H9 (cell line): Measurements from ENCODE around the gene NIPSNAP3A. TPM values are rescaled to one million over a fixed set of nuclear protein-coding genes. Genes with fewer than 3 reads are reported as not detected.

Experiments
- DNase-seq: peaks from one replicate; pipeline ENCODE4 v3.0.0-alpha.2; 2017
- H2AFZ ChIP-seq: one replicate; pipeline ENCODE4 v1.6.1; 2013; ENCODE audit warnings: mild to moderate bottlenecking, low read length, control low read depth, moderate library complexity
- H2AK5ac ChIP-seq: 2 replicates; pipeline ENCODE4 v1.6.1; 2013; ENCODE audit warnings: low read length, control low read depth, mixed read lengths; ENCODE audit not compliant: insufficient read length
- H2BK120ac ChIP-seq: one replicate; pipeline ENCODE4 v1.6.1; 2013; ENCODE audit warnings: low read depth, mild to moderate bottlenecking, low read length, control low read depth, inconsistent platforms; ENCODE audit not compliant: poor library complexity, severe bottlenecking
- H2BK12ac ChIP-seq: 2 replicates; pipeline ENCODE4 v1.6.1; 2013; ENCODE audit warnings: low read length, control low read depth, mixed read lengths, low read depth; ENCODE audit not compliant: insufficient read length
- H2BK15ac ChIP-seq: 2 replicates; pipeline ENCODE4 v1.6.1; 2013; ENCODE audit warnings: low read depth, low read length, control low read depth
- H2BK20ac ChIP-seq: one replicate; pipeline ENCODE4 v1.6.1; 2013; ENCODE audit warnings: low read depth, mild to moderate bottlenecking, low read length, control low read depth, inconsistent platforms; ENCODE audit not compliant: poor library complexity, severe bottlenecking
- H2BK5ac ChIP-seq: 2 replicates; pipeline ENCODE4 v1.6.1; 2013; ENCODE audit warnings: low read length, control low read depth, mixed read lengths; ENCODE audit not compliant: insufficient read length
- H3K14ac ChIP-seq: 2 replicates; pipeline ENCODE4 v1.6.1; 2013; ENCODE audit warnings: low read length, control low read depth; ENCODE audit not compliant: insufficient read depth
- H3K18ac ChIP-seq: 2 replicates; pipeline ENCODE4 v1.6.1; 2013; ENCODE audit warnings: low read depth, mild to moderate bottlenecking, mixed read lengths, low read length, control low read depth; ENCODE audit not compliant: insufficient read length
- H3K23ac ChIP-seq: 2 replicates; pipeline ENCODE4 v1.6.1; 2013; ENCODE audit warnings: low read length, control low read depth, mixed read lengths, low read depth; ENCODE audit not compliant: insufficient read length
- H3K23me2 ChIP-seq: 2 replicates; pipeline ENCODE4 v1.6.1; 2013; ENCODE audit warnings: low read depth, mild to moderate bottlenecking, mixed read lengths, low read length, control low read depth; ENCODE audit not compliant: insufficient read length, poor library complexity, severe bottlenecking
- H3K27ac ChIP-seq: 2 replicates; pipeline ENCODE4 v1.5.1; 2013; ENCODE audit warnings: low read length, control low read depth, mixed read lengths, low read depth; ENCODE audit not compliant: insufficient read length
- H3K27me3 ChIP-seq: 2 replicates; pipeline ENCODE4 v1.6.1; 2013; ENCODE audit warnings: low read length, control low read depth, inconsistent platforms; ENCODE audit not compliant: insufficient read depth
- H3K4ac ChIP-seq: 2 replicates; pipeline ENCODE4 v1.6.1; 2013; ENCODE audit warnings: low read depth, mild to moderate bottlenecking, control low read depth, inconsistent platforms, low read length, moderate library complexity
- H3K4me1 ChIP-seq: 2 replicates; pipeline ENCODE4 v1.6.1; 2013; ENCODE audit warnings: low read length, control low read depth, inconsistent platforms; ENCODE audit not compliant: insufficient read depth
- H3K4me2 ChIP-seq: 2 replicates; pipeline ENCODE4 v1.6.1; 2013; ENCODE audit warnings: low read length, control low read depth, mixed read lengths; ENCODE audit not compliant: insufficient read length, insufficient read depth
- H3K56ac ChIP-seq: 2 replicates; pipeline ENCODE4 v1.6.1; 2013; ENCODE audit warnings: low read depth, mild to moderate bottlenecking, mixed read lengths, low read length, control low read depth; ENCODE audit not compliant: insufficient read length
- H3K79me1 ChIP-seq: 2 replicates; pipeline ENCODE4 v1.6.1; 2013; ENCODE audit warnings: low read depth, mild to moderate bottlenecking, moderate library complexity, low read length, control low read depth, inconsistent platforms; ENCODE audit not compliant: insufficient read depth, poor library complexity, severe bottlenecking
- H3K79me2 ChIP-seq: 2 replicates; pipeline ENCODE4 v1.6.1; 2013; ENCODE audit warnings: low read length, control low read depth, inconsistent platforms; ENCODE audit not compliant: insufficient read depth
- H3K9ac ChIP-seq: 2 replicates; pipeline ENCODE4 v1.6.1; 2013; ENCODE audit warnings: low read length, control low read depth, mixed read lengths; ENCODE audit not compliant: insufficient read length; ENCODE audit errors: extremely low read depth
- H3K9me3 ChIP-seq: one replicate; pipeline ENCODE4 v1.6.1; 2013; ENCODE audit warnings: low read depth, low read length, inconsistent platforms; ENCODE audit not compliant: control insufficient read depth
- H3T11ph ChIP-seq: one replicate; pipeline ENCODE4 v1.6.1; 2013; ENCODE audit warnings: mild to moderate bottlenecking, low read length, control low read depth, inconsistent platforms
- H4K20me1 ChIP-seq: one replicate; pipeline ENCODE4 v1.6.1; 2013; ENCODE audit not compliant: control insufficient read depth, insufficient read length, insufficient read depth
- H4K5ac ChIP-seq: 2 replicates; pipeline ENCODE4 v1.6.1; 2013; ENCODE audit warnings: low read depth, mild to moderate bottlenecking, mixed read lengths, low read length, control low read depth; ENCODE audit not compliant: insufficient read length
- H4K8ac ChIP-seq: replicated peaks from 2 replicates; pipeline ENCODE4 v1.6.1; 2013; ENCODE audit warnings: low read length, control low read depth, mixed read lengths, low read depth; ENCODE audit not compliant: insufficient read length
- H4K91ac ChIP-seq: 2 replicates; pipeline ENCODE4 v1.6.1; 2013; ENCODE audit warnings: low read depth, mild to moderate bottlenecking, moderate library complexity, mixed read lengths, low read length, control low read depth; ENCODE audit not compliant: insufficient read length
- H3K27ac Mint-ChIP-seq, 3 experiments: 2 replicates in 2 of 3; 3 replicates in 1 of 3; pipeline ENCODE4 v1.8.0; 2020 to 2021; ENCODE audit warnings: mixed read lengths in 3 of 3, mild to moderate bottlenecking in 1 of 3, moderate library complexity in 1 of 3
- H3K27me3 Mint-ChIP-seq: 2 replicates; pipeline ENCODE4 v1.8.0; 2021; ENCODE audit warnings: low read depth, mild to moderate bottlenecking, moderate library complexity, mixed read lengths
- H3K36me3 Mint-ChIP-seq, 3 experiments: 2 replicates in 2 of 3; 3 replicates in 1 of 3; pipeline ENCODE4 v1.8.0; 2020 to 2021; ENCODE audit warnings: low read depth in 3 of 3, mixed read lengths in 3 of 3; ENCODE audit not compliant: insufficient read depth in 1 of 3
- H3K4me1 Mint-ChIP-seq, 2 experiments: 2 replicates each; pipeline ENCODE4 v1.8.0; 2020; ENCODE audit warnings: mixed read lengths in 2 of 2
- H3K4me3 Mint-ChIP-seq, 2 experiments: 2 replicates in 1 of 2; 3 replicates in 1 of 2; pipeline ENCODE4 v1.8.0; 2020 to 2021; ENCODE audit warnings: mild to moderate bottlenecking in 2 of 2, mixed read lengths in 2 of 2, moderate library complexity in 1 of 2
- H3K9me3 Mint-ChIP-seq, 2 experiments: 2 replicates in 1 of 2; 3 replicates in 1 of 2; pipeline ENCODE4 v1.8.0; 2020; ENCODE audit warnings: mild to moderate bottlenecking in 2 of 2, mixed read lengths in 2 of 2, moderate library complexity in 1 of 2
- WGBS: extraction: QIAGEN DNeasy Blood & Tissue Kit; methylation state at CpG from one replicate; pipeline ENCODE4 v1.1.7; 2013; ENCODE audit warnings: missing lambda C conversion rate, low lambda C conversion rate, mixed read lengths; ENCODE audit not compliant: insufficient read length; ENCODE audit errors: extremely low coverage; 5-methylcytosine and 5-hydroxymethylcytosine counted together
- total RNA-seq: library from RNA; stranded (reverse); gene quantifications from 2 replicates; pipeline ENCODE4 v1.2.1, GENCODE V29; 2021
- TF ChIP-seq, protein P1 (sequence below): fragments of 200-600 bp; sonication (generic); conservative IDR thresholded peaks from 3 replicates; pipeline ENCODE4 v1.8.0; 2021; ENCODE audit warnings: antibody characterized with exemption, mild to moderate bottlenecking

Gene NIPSNAP3A
- total RNA-seq, 1 experiment from 2014 or later = 13.9 TPM

DNA sequence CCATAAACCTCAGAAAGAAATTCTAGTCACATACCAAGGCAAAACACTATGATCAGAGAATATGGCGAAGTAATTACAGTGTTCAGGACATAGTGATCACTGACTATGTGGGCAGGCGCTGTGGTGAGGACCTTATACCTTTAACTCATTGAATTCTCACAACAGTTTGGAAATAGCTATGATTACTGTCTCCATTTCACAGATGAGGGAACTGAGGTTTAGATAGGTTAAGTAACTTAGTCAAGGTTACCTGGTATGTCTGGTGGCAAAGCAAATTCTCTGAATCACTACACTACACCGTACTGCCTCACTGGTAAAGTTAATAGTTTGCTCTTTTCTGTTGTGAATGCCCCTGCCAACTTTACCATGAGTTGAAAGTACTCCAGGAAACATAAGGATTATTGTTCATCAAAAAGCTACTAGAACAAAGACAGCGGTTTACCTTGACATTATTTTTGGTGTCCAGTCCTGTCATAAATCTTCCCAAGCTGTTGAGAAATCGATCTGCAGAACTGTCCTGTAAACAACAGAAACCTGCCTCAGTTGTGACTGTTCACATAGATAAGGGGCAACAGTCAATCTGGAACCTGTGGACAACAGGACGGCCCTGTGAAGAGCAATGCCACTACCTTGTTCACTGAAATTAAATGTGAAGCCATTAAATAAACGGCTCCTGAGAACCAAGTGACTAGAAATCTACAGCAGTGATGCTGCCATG is 52.7 kb downstream of the NIPSNAP3A start:
- Mint-ChIP-seq H3K36me3 (peaks cover 0 to 51% (median 50%) of the 10 kb centered on the region in 3 experiments; a peak in 5 of 7 replicates), H3K4me1 (no peaks in the 10 kb centered on the region), H3K9me3 (no peaks in the 10 kb centered on the region), H3K27ac (no peak overlapping the region), H3K27me3 (no peaks in the 10 kb centered on the region), H3K4me3 (no peak overlapping the region)
- H3K4me1 ChIP-seq = no peaks in the 10 kb centered on the region; the same call in 1 of the 2 replicates
- H3K27ac ChIP-seq = no peak overlapping the region
- DNase-seq = no peak
- H3K79me2 ChIP-seq = no peaks in the 10 kb centered on the region
- no peaks in the 10 kb centered on the region for H4K20me1 ChIP-seq
- H2BK20ac ChIP-seq = no peak overlapping the region
- no peak overlapping the region for H3T11ph ChIP-seq
- no peak overlapping the region for H2BK12ac ChIP-seq
- H3K23ac ChIP-seq = no peak overlapping the region
- no CpG with 5 or more reads among the region's 7 CpGs for WGBS
- no peaks in the 10 kb centered on the region for H3K9me3 ChIP-seq
- no peak overlapping the region for H2BK5ac ChIP-seq
- H2BK120ac ChIP-seq = no peak overlapping the region
- no peak overlapping the region for H3K4me2 ChIP-seq
- H4K91ac ChIP-seq = no peak overlapping the region
- H4K5ac ChIP-seq = no peak overlapping the region
- H3K79me1 ChIP-seq = no peaks in the 10 kb centered on the region
- H2AFZ ChIP-seq = no peak overlapping the region
- H3K14ac ChIP-seq = no peak overlapping the region
- TF ChIP-seq, protein P1, sequence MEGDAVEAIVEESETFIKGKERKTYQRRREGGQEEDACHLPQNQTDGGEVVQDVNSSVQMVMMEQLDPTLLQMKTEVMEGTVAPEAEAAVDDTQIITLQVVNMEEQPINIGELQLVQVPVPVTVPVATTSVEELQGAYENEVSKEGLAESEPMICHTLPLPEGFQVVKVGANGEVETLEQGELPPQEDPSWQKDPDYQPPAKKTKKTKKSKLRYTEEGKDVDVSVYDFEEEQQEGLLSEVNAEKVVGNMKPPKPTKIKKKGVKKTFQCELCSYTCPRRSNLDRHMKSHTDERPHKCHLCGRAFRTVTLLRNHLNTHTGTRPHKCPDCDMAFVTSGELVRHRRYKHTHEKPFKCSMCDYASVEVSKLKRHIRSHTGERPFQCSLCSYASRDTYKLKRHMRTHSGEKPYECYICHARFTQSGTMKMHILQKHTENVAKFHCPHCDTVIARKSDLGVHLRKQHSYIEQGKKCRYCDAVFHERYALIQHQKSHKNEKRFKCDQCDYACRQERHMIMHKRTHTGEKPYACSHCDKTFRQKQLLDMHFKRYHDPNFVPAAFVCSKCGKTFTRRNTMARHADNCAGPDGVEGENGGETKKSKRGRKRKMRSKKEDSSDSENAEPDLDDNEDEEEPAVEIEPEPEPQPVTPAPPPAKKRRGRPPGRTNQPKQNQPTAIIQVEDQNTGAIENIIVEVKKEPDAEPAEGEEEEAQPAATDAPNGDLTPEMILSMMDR = no peak
- H3K18ac ChIP-seq = no peak overlapping the region
- H4K8ac ChIP-seq = no peak overlapping the region
- no peak overlapping the region for H3K56ac ChIP-seq
- H3K9ac ChIP-seq = no peak overlapping the region
- no peak overlapping the region for H3K4ac ChIP-seq
- no peaks in the 10 kb centered on the region for H3K23me2 ChIP-seq
- H3K27me3 ChIP-seq = no peaks in the 10 kb centered on the region
- no peak overlapping the region for H2AK5ac ChIP-seq
- H2BK15ac ChIP-seq = no peak overlapping the region
